Activated T-helper 17 cell treated with anti-CD3 and anti-CD28 coated beads, Interleukin-2, amount 50 U/mL, for 72 hours (primary cell): ENCODE measurements around the gene SPAG16. TPM values are rescaled to one million over a fixed set of nuclear protein-coding genes. Genes with fewer than 3 reads are reported as not detected.

Experiments
- ATAC-seq: fragments of 150-1000 bp; cut with Tn5 transposase; replicated peaks from 2 replicates; pipeline ENCODE4 v1.10.0; 2021; ENCODE audit warnings: mild to moderate bottlenecking, moderate library complexity
- H3K27ac Mint-ChIP-seq: one replicate; pipeline ENCODE4 v1.8.0; 2022; ENCODE audit warnings: mixed read lengths
- H3K27me3 Mint-ChIP-seq: one replicate; pipeline ENCODE4 v1.8.0; 2022; ENCODE audit warnings: mixed read lengths
- H3K36me3 Mint-ChIP-seq: one replicate; pipeline ENCODE4 v1.8.0; 2022; ENCODE audit warnings: low read depth, mild to moderate bottlenecking, mixed read lengths
- H3K4me1 Mint-ChIP-seq: one replicate; pipeline ENCODE4 v1.8.0; 2022; ENCODE audit warnings: mixed read lengths
- H3K4me3 Mint-ChIP-seq: one replicate; pipeline ENCODE4 v1.8.0; 2022; ENCODE audit warnings: mild to moderate bottlenecking, mixed read lengths
- H3K9me3 Mint-ChIP-seq: one replicate; pipeline ENCODE4 v1.8.0; 2022; ENCODE audit warnings: mixed read lengths
- total RNA-seq, 2 donors: library from RNA; stranded (reverse); gene quantifications; one replicate each; pipeline ENCODE4 v1.2.3, GENCODE V29; 2022

SPAG16 gene
- total RNA-seq, 2 donors from 2014 or later = 7.2 TPM

- no peaks in the 10 kb centered on the region for H3K4me1 Mint-ChIP-seq
- H3K4me3 Mint-ChIP-seq = no peak overlapping the region
- no peaks in the 10 kb centered on the region for H3K36me3 Mint-ChIP-seq
- no peak for ATAC-seq
- H3K27ac Mint-ChIP-seq = no peak overlapping the region
- H3K9me3 Mint-ChIP-seq = no peaks in the 10 kb centered on the region
- H3K27me3 Mint-ChIP-seq = no peaks in the 10 kb centered on the region
Observed at GRCh38 chr2:213490087-213490486, 205.8 kb downstream of the SPAG16 start.

- H3K36me3 Mint-ChIP-seq = no peaks in the 10 kb centered on the region
- H3K27me3 Mint-ChIP-seq = no peaks in the 10 kb centered on the region
- no peaks in the 10 kb centered on the region for H3K9me3 Mint-ChIP-seq
Observed at GRCh38 chr2:213491376-213491775, 207.1 kb downstream of the SPAG16 start.

GRCh38 chr2:213496226-213496625 lies 212.0 kb downstream of the SPAG16 start:
- Mint-ChIP-seq H3K36me3 (no peaks in the 10 kb centered on the region), H3K27ac (no peak overlapping the region), H3K4me3 (no peak overlapping the region), H3K9me3 (no peaks in the 10 kb centered on the region), H3K27me3 (no peaks in the 10 kb centered on the region), H3K4me1 (no peaks in the 10 kb centered on the region)
- no peak for ATAC-seq

More at GRCh38 chr2:213491376-213491775, 207.1 kb downstream of the SPAG16 start:
- Mint-ChIP-seq H3K27ac (no peak overlapping the region), H3K4me3 (no peak overlapping the region), H3K4me1 (no peaks in the 10 kb centered on the region)
- ATAC-seq = no peak

GRCh38 chr2:213500881-213501280 lies 216.6 kb downstream of the SPAG16 start:
- H3K4me1 Mint-ChIP-seq = no peaks in the 10 kb centered on the region
- H3K27ac Mint-ChIP-seq = no peak overlapping the region
- H3K27me3 Mint-ChIP-seq = no peaks in the 10 kb centered on the region
- no peak overlapping the region for H3K4me3 Mint-ChIP-seq
- no peaks in the 10 kb centered on the region for H3K36me3 Mint-ChIP-seq
- no peaks in the 10 kb centered on the region for H3K9me3 Mint-ChIP-seq
- no peak for ATAC-seq

- Mint-ChIP-seq H3K9me3 (peaks cover 21% of the 10 kb centered on the region), H3K27ac (no peak overlapping the region), H3K4me3 (no peak overlapping the region), H3K36me3 (no peaks in the 10 kb centered on the region), H3K4me1 (no peaks in the 10 kb centered on the region), H3K27me3 (no peaks in the 10 kb centered on the region)
- ATAC-seq = no peak
Observed at GRCh38 chr2:213524164-213524563, 239.9 kb downstream of the SPAG16 start.

- Mint-ChIP-seq H3K9me3 (peaks cover 5% of the 10 kb centered on the region), H3K27ac (no peak overlapping the region), H3K4me3 (no peak overlapping the region), H3K4me1 (no peaks in the 10 kb centered on the region), H3K36me3 (no peaks in the 10 kb centered on the region), H3K27me3 (no peaks in the 10 kb centered on the region)
- ATAC-seq = no peak
Observed at GRCh38 chr2:213537579-213537978, 253.3 kb downstream of the SPAG16 start.

GRCh38 chr2:213544940-213545339 lies 260.7 kb downstream of the SPAG16 start:
- H3K27me3 Mint-ChIP-seq = no peaks in the 10 kb centered on the region
- no peaks in the 10 kb centered on the region for H3K4me1 Mint-ChIP-seq
- no peaks in the 10 kb centered on the region for H3K36me3 Mint-ChIP-seq
- no peak overlapping the region for H3K4me3 Mint-ChIP-seq
- peaks cover 8% of the 10 kb centered on the region for H3K9me3 Mint-ChIP-seq
- no peak overlapping the region for H3K27ac Mint-ChIP-seq
- ATAC-seq = no peak

- no peak for ATAC-seq
- H3K27ac Mint-ChIP-seq = no peak overlapping the region
- no peaks in the 10 kb centered on the region for H3K4me1 Mint-ChIP-seq
- H3K4me3 Mint-ChIP-seq = no peak overlapping the region
- H3K9me3 Mint-ChIP-seq = peaks cover 8% of the 10 kb centered on the region
- H3K36me3 Mint-ChIP-seq = no peaks in the 10 kb centered on the region
- H3K27me3 Mint-ChIP-seq = no peaks in the 10 kb centered on the region
Observed at GRCh38 chr2:213545481-213545880, 261.2 kb downstream of the SPAG16 start.

- Mint-ChIP-seq H3K27ac (no peak overlapping the region), H3K9me3 (peaks cover 3% of the 10 kb centered on the region), H3K4me3 (no peak overlapping the region), H3K4me1 (no peaks in the 10 kb centered on the region), H3K36me3 (no peaks in the 10 kb centered on the region), H3K27me3 (no peaks in the 10 kb centered on the region)
- no peak for ATAC-seq
Observed at GRCh38 chr2:213545964-213546475, 261.8 kb downstream of the SPAG16 start.

- peaks cover 9% of the 10 kb centered on the region for H3K9me3 Mint-ChIP-seq
- no peak overlapping the region for H3K4me3 Mint-ChIP-seq
- no peaks in the 10 kb centered on the region for H3K27me3 Mint-ChIP-seq
- no peak overlapping the region for H3K27ac Mint-ChIP-seq
- H3K36me3 Mint-ChIP-seq = no peaks in the 10 kb centered on the region
- no peak for ATAC-seq
- H3K4me1 Mint-ChIP-seq = no peaks in the 10 kb centered on the region
Observed at GRCh38 chr2:213551526-213551925, 267.3 kb downstream of the SPAG16 start.

GRCh38 chr2:213559053-213559452 lies 274.8 kb downstream of the SPAG16 start:
- no peaks in the 10 kb centered on the region for H3K27me3 Mint-ChIP-seq
- H3K36me3 Mint-ChIP-seq = no peaks in the 10 kb centered on the region
- H3K27ac Mint-ChIP-seq = no peak overlapping the region
- H3K4me3 Mint-ChIP-seq = no peak overlapping the region
- no peaks in the 10 kb centered on the region for H3K4me1 Mint-ChIP-seq
- ATAC-seq = no peak
- peaks cover 14% of the 10 kb centered on the region for H3K9me3 Mint-ChIP-seq

GRCh38 chr2:213561759-213562158 lies 277.5 kb downstream of the SPAG16 start:
- Mint-ChIP-seq H3K27ac (no peak overlapping the region), H3K27me3 (no peaks in the 10 kb centered on the region), H3K9me3 (peaks cover 8% of the 10 kb centered on the region), H3K4me3 (no peak overlapping the region), H3K36me3 (no peaks in the 10 kb centered on the region), H3K4me1 (no peaks in the 10 kb centered on the region)
- ATAC-seq = no peak

GRCh38 chr2:213562539-213563180 lies 278.4 kb downstream of the SPAG16 start:
- H3K4me1 Mint-ChIP-seq = no peaks in the 10 kb centered on the region
- H3K27ac Mint-ChIP-seq = no peak overlapping the region
- no peaks in the 10 kb centered on the region for H3K27me3 Mint-ChIP-seq

GRCh38 chr2:213566846-213567245 lies 282.6 kb downstream of the SPAG16 start:
- no peak for ATAC-seq
- H3K36me3 Mint-ChIP-seq = no peaks in the 10 kb centered on the region
- H3K27me3 Mint-ChIP-seq = no peaks in the 10 kb centered on the region
- no peak overlapping the region for H3K27ac Mint-ChIP-seq
- no peaks in the 10 kb centered on the region for H3K4me1 Mint-ChIP-seq
- peaks cover 8% of the 10 kb centered on the region for H3K9me3 Mint-ChIP-seq
- no peak overlapping the region for H3K4me3 Mint-ChIP-seq

More at GRCh38 chr2:213562539-213563180, 278.4 kb downstream of the SPAG16 start:
- ATAC-seq = no peak
- Mint-ChIP-seq H3K36me3 (no peaks in the 10 kb centered on the region), H3K9me3 (peaks cover 8% of the 10 kb centered on the region), H3K4me3 (no peak overlapping the region)

GRCh38 chr2:213609570-213610170 lies 325.4 kb downstream of the SPAG16 start:
- H3K9me3 Mint-ChIP-seq = peaks cover 3% of the 10 kb centered on the region
- H3K4me3 Mint-ChIP-seq = no peak overlapping the region
- no peak overlapping the region for H3K27ac Mint-ChIP-seq
- no peak for ATAC-seq
- H3K4me1 Mint-ChIP-seq = no peaks in the 10 kb centered on the region
- H3K36me3 Mint-ChIP-seq = no peaks in the 10 kb centered on the region
- no peaks in the 10 kb centered on the region for H3K27me3 Mint-ChIP-seq
